Measurements from ENCODE around the gene MFSD11.

DNA sequence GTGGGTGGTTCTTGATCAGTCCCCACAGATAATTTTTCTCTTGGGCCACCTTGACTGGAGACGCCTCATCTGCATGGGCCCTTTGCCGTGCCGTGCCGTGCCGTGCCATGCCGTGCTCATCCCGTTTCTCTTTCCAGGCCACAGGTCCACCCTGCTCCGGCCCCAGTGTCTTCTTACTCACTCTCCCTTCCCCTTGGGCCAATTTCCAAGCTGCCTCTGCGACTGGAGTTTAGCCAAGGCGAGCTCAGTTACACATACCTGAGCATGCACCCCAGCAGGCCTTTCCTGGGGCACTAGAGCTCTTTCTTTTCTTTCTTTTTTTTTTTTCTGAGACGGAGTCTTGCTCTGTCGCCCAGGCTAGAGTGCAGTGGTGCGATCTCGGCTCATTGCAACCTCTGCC lies 89.8 kb downstream of the MFSD11 start:
- TF ChIP-seq EP300 (IDR thresholded peaks at IDR 0.05; ENCODE audit: borderline replicate concordance) (no peak), YY1 (IDR thresholded peaks at IDR 0.05; ENCODE audit: low read depth) (no peak), EGR1 (IDR thresholded peaks at IDR 0.05) (no peak)
